Lung (tissue), 12 donors: ENCODE results near the gene PTPN5. TPM values are rescaled to one million over a fixed set of nuclear protein-coding genes. Genes with fewer than 3 reads are reported as not detected.

Source experiments
- ATAC-seq: fragments of 200-7000 bp; cut with Tn5 transposase; one replicate; pipeline ENCODE4 v1.9.1; 2020; ENCODE audit warnings: moderate number of reproducible peaks; ENCODE audit not compliant: insufficient read depth, low FRiP score
- DNase-seq, 3 donors: peaks; one replicate each; pipeline ENCODE4 v3.0.0-alpha.2; 2013 to 2017
- H3K27ac ChIP-seq, 2 donors: one replicate each; pipeline ENCODE4 v1.5.1; 2013; ENCODE audit warnings: mild to moderate bottlenecking in 2 of 2, moderate library complexity in 2 of 2, control low read depth in 1 of 2, inconsistent platforms in 1 of 2, low read depth in 1 of 2, low read length in 1 of 2
- H3K27me3 ChIP-seq, 3 donors: one replicate each; pipeline ENCODE4 v1.5.1; 2013; ENCODE audit warnings: low read length in 2 of 3; ENCODE audit not compliant: control insufficient read depth in 3 of 3, insufficient read depth in 3 of 3
- H3K36me3 ChIP-seq, 4 donors: one replicate each; pipeline ENCODE4 v1.5.1; 2013; ENCODE audit warnings: low read length in 4 of 4, mild to moderate bottlenecking in 1 of 4, moderate library complexity in 1 of 4; ENCODE audit not compliant: control insufficient read depth in 4 of 4, insufficient read depth in 4 of 4
- H3K4me1 ChIP-seq, 5 donors: one replicate each; pipeline ENCODE4 v1.5.1; 2013; ENCODE audit warnings: low read length in 5 of 5, mild to moderate bottlenecking in 2 of 5, moderate library complexity in 1 of 5; ENCODE audit not compliant: control insufficient read depth in 5 of 5, insufficient read depth in 5 of 5
- H3K4me3 ChIP-seq: one replicate; pipeline ENCODE4 v1.5.1; 2013; ENCODE audit warnings: mild to moderate bottlenecking, control low read depth, moderate library complexity
- H3K9ac ChIP-seq, 2 donors: one replicate each; pipeline ENCODE4 v1.5.1; 2013; ENCODE audit warnings: low read length in 2 of 2, control low read depth in 1 of 2; ENCODE audit not compliant: insufficient read depth in 1 of 2
- H3K9me3 ChIP-seq, 4 donors: one replicate each; pipeline ENCODE4 v1.5.1; 2013; ENCODE audit warnings: low read length in 3 of 4, mild to moderate bottlenecking in 1 of 4, moderate library complexity in 1 of 4; ENCODE audit not compliant: control insufficient read depth in 4 of 4, insufficient read depth in 3 of 4
- WGBS, 2 donors: extraction: QIAGEN DNeasy Blood & Tissue Kit; methylation state at CpG; one replicate each; pipeline ENCODE4 v1.1.7; 2013; 5-methylcytosine and 5-hydroxymethylcytosine counted together
- polyA plus RNA-seq, 2 donors: library from polyadenylated mRNA; stranded (reverse); fragments of 200-250 nt; gene quantifications; one replicate each; pipeline ENCODE4 v1.2.1, GENCODE V29; 2013
- total RNA-seq, 2 donors: library from RNA; depleted of rRNA in 1 of 2; stranded (reverse); fragments of >200 nt in 1 of 2; gene quantifications; one replicate each; pipeline ENCODE4 v1.2.1, GENCODE V29; 2014 to 2021
- TF ChIP-seq, protein P1 (sequence below): IDR thresholded peaks from 2 replicates; pipeline ENCODE4 v1.5.1; 2012; ENCODE audit warnings: mild to moderate bottlenecking; ENCODE audit errors: control extremely low read depth, extremely low read depth
- donor health status: control.
- donor health status: control.
- donor health status: Bipolar disorder and iron deficiency.
- donor health status: healthy.
- donor health status: DM: yes; HTN: yes; CAD: no.

Gene PTPN5
- total and polyA plus RNA-seq, 4 donors = 0.02 to 0.15 TPM; not detected in 2

DNA sequence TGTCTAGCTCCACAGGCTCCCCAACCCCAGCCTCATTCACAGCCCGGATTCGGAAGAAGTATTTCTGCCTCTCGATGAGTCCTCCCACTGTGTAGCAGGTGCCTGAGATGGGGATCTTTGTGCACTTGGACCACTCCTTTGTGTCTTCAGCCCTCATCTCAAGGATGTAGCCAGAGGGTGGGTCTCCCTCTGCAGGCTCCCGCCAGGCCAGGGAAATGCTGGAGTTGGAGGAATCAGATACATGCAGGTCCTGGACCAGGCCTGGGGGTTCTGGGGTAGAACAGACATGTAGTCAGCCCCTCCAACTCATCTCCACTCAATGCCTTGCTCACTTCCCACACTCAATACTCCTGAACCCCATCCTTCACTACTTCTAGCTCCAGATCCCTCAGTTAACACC is 82.2 kb downstream of the PTPN5 start:
- TF ChIP-seq, protein P1, sequence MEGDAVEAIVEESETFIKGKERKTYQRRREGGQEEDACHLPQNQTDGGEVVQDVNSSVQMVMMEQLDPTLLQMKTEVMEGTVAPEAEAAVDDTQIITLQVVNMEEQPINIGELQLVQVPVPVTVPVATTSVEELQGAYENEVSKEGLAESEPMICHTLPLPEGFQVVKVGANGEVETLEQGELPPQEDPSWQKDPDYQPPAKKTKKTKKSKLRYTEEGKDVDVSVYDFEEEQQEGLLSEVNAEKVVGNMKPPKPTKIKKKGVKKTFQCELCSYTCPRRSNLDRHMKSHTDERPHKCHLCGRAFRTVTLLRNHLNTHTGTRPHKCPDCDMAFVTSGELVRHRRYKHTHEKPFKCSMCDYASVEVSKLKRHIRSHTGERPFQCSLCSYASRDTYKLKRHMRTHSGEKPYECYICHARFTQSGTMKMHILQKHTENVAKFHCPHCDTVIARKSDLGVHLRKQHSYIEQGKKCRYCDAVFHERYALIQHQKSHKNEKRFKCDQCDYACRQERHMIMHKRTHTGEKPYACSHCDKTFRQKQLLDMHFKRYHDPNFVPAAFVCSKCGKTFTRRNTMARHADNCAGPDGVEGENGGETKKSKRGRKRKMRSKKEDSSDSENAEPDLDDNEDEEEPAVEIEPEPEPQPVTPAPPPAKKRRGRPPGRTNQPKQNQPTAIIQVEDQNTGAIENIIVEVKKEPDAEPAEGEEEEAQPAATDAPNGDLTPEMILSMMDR = no peak
- Histone ChIP-seq H3K27ac (no peak overlapping the region), H3K4me3 (no peak overlapping the region), H3K27me3 (no peaks in the 10 kb centered on the region), H3K4me1 (peaks cover 6 to 25% (median 11%) of the 10 kb centered on the region in 5 donors), H3K36me3 (no peaks in the 10 kb centered on the region), H3K9ac (no peak overlapping the region), H3K9me3 (no peaks in the 10 kb centered on the region)
- ATAC-seq (no peak), DNase-seq (no peak)
- WGBS, 2 donors = 95 to 100% methylated on average over 4 of the region's 4 CpGs

DNA sequence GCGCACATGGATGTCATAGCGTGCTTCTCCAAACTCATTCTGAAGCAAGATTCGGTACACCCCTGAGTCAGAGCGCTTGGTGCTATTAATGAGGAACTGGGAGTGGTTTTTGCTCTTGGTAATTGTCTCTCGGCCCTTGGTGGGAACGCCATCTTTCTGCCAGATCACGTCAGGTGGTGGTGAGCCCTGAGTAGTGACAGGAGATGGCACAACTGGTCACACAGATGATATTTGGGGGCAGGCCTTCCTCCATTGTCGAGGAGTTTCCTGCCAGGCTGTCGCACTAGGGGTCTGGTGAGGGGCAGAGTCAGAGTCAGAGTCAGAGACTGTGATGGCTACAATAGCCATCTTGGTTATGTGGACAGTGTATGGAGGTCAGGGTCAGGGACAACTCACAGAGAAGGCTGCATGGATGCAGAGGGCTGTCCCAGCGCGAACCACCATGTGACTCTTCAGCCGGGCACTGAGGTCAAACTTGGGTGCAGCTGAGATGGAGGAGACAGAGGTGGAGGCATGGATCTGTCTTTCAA is 83.7 kb downstream of the PTPN5 start:
- H3K27me3 ChIP-seq = no peaks in the 10 kb centered on the region
- peaks cover 6 to 28% (median 11%) of the 10 kb centered on the region in 5 donors for H3K4me1 ChIP-seq
- H3K9ac ChIP-seq = no peak overlapping the region
- TF ChIP-seq, protein P1 = no peak
- WGBS, 2 donors = 92% methylated on average over 12 of the region's 12 CpGs
- no peaks in the 10 kb centered on the region for H3K36me3 ChIP-seq
- no peak overlapping the region for H3K4me3 ChIP-seq
- no peak for ATAC-seq
- no peak overlapping the region for H3K27ac ChIP-seq
- H3K9me3 ChIP-seq = no peaks in the 10 kb centered on the region
- DNase-seq = no peak

DNA sequence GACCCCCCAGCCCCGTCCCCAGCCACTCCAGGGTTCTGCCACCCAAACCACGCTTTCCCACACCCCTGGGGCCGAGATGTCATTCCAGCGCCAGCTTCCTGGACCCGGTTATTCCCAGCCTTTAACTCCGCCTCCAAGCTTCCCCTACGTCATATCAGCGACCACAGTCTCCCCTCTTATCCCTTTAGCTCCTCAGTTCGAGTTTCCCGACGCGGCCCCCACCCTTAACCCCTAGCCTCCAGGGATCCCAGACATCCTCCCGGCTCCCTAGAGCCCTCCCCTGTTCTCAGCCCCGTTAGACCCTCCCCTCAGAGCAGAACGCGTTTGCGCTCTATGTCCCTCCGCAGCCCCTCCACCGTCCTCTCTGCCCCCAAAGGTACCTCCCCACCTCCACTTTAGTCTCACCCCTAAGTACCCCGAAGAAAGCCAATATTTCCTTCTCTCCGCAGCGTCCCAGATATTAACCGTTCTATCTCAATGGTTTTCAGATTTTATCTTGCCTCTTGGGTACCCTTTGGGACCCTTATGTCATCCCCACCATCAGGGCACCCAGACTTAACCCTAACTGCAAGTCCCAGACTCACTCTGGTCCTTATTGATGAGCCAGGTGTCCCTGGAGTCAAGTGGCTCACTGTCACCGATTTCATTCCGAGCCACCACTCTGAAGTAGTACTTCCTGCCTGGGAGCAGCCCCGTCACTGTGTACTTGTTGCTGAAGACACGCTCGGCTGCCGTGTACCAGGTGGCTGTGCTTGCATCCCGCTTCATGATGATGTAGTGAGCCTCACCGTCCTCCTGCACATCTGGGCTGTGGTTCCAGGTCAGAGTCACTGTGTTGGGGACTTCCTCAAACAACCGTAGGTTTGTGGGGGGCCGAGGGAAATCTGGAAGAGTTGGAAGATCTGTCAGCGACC is 85.0 kb downstream of the PTPN5 start:
- H3K27me3 ChIP-seq = no peaks in the 10 kb centered on the region
- H3K4me1 ChIP-seq = peaks cover 6 to 28% (median 11%) of the 10 kb centered on the region in 5 donors
- peak; percentile 58 for ATAC-seq
- TF ChIP-seq, protein P1 = no peak
- H3K9ac ChIP-seq = peak overlapping the region; percentile 53 to 89
- H3K27ac ChIP-seq = peak overlapping the region; percentile 28 to 29
- 8 to 9% methylated on average over 33 to 34 of the region's 34 CpGs for WGBS, 2 donors
- no peaks in the 10 kb centered on the region for H3K9me3 ChIP-seq
- peak overlapping the region; percentile 23 for H3K4me3 ChIP-seq
- peaks cover 0 to 8% (median 1%) of the 10 kb centered on the region in 4 donors for H3K36me3 ChIP-seq
- peak; percentile 87 to 93 (median 91) for DNase-seq
